ENCODE measurements around the gene FBXL4. TPM values are rescaled to one million over a fixed set of nuclear protein-coding genes. Genes with fewer than 3 reads are reported as not detected.

The FBXL4 gene
- total RNA-seq, 1 donor from 2014 or later, result 30.9 TPM

- peak; percentile 25 for DNase-seq
- peaks cover 31% of the 10 kb centered on the region for H3K27me3 Mint-ChIP-seq (ENCODE audit: unreplicated experiment)
- H3K4me1 Mint-ChIP-seq (ENCODE audit: low read depth, unreplicated experiment), result peaks cover 29% of the 10 kb centered on the region
- peaks cover 23% of the 10 kb centered on the region for H3K9me3 Mint-ChIP-seq (ENCODE audit: unreplicated experiment)
- no peak overlapping the region for H3K27ac Mint-ChIP-seq (ENCODE audit: unreplicated experiment)
- no peaks in the 10 kb centered on the region for H3K36me3 Mint-ChIP-seq (ENCODE audit: unreplicated experiment)
- H3K4me3 Mint-ChIP-seq (ENCODE audit: unreplicated experiment), result peak overlapping the region; percentile 82
- TF ChIP-seq CTCF (IDR thresholded peaks at IDR 0.05; ENCODE audit: partially characterized antibody, unreplicated experiment), result no peak
Measured at GRCh38 chr6:98831959-98832283, 115.8 kb downstream of the FBXL4 start.

- no peaks in the 10 kb centered on the region for H3K36me3 Mint-ChIP-seq (ENCODE audit: unreplicated experiment)
- H3K27me3 Mint-ChIP-seq (ENCODE audit: unreplicated experiment), result peaks cover 29% of the 10 kb centered on the region
- peaks cover 29% of the 10 kb centered on the region for H3K4me1 Mint-ChIP-seq (ENCODE audit: low read depth, unreplicated experiment)
- H3K27ac Mint-ChIP-seq (ENCODE audit: unreplicated experiment), result peak overlapping the region; percentile 75
- peak; percentile 40 for DNase-seq
- peaks cover 19% of the 10 kb centered on the region for H3K9me3 Mint-ChIP-seq (ENCODE audit: unreplicated experiment)
- H3K4me3 Mint-ChIP-seq (ENCODE audit: unreplicated experiment), result peak overlapping the region; percentile 87
- TF ChIP-seq CTCF (IDR thresholded peaks at IDR 0.05; ENCODE audit: partially characterized antibody, unreplicated experiment), result no peak
Measured at GRCh38 chr6:98831057-98831958, 116.4 kb downstream of the FBXL4 start.

- Mint-ChIP-seq H3K4me1 (ENCODE audit: low read depth, unreplicated experiment) (peaks cover 30% of the 10 kb centered on the region), H3K27ac (ENCODE audit: unreplicated experiment) (no peak overlapping the region), H3K36me3 (ENCODE audit: unreplicated experiment) (no peaks in the 10 kb centered on the region), H3K9me3 (ENCODE audit: unreplicated experiment) (peaks cover 14% of the 10 kb centered on the region), H3K4me3 (ENCODE audit: unreplicated experiment) (no peak overlapping the region), H3K27me3 (ENCODE audit: unreplicated experiment) (peaks cover 27% of the 10 kb centered on the region)
- TF ChIP-seq CTCF (IDR thresholded peaks at IDR 0.05; ENCODE audit: partially characterized antibody, unreplicated experiment), result no peak
- DNase-seq, result no peak
Measured at GRCh38 chr6:98830146-98830545, 117.6 kb downstream of the FBXL4 start.

GRCh38 chr6:98828941-98829411 lies 118.8 kb downstream of the FBXL4 start:
- TF ChIP-seq CTCF (IDR thresholded peaks at IDR 0.05; ENCODE audit: partially characterized antibody, unreplicated experiment), result no peak
- Mint-ChIP-seq H3K36me3 (ENCODE audit: unreplicated experiment) (no peaks in the 10 kb centered on the region), H3K27ac (ENCODE audit: unreplicated experiment) (no peak overlapping the region), H3K9me3 (ENCODE audit: unreplicated experiment) (peaks cover 12% of the 10 kb centered on the region), H3K27me3 (ENCODE audit: unreplicated experiment) (peaks cover 25% of the 10 kb centered on the region), H3K4me3 (ENCODE audit: unreplicated experiment) (no peak overlapping the region), H3K4me1 (ENCODE audit: low read depth, unreplicated experiment) (peaks cover 34% of the 10 kb centered on the region)
- no peak for DNase-seq

DNA sequence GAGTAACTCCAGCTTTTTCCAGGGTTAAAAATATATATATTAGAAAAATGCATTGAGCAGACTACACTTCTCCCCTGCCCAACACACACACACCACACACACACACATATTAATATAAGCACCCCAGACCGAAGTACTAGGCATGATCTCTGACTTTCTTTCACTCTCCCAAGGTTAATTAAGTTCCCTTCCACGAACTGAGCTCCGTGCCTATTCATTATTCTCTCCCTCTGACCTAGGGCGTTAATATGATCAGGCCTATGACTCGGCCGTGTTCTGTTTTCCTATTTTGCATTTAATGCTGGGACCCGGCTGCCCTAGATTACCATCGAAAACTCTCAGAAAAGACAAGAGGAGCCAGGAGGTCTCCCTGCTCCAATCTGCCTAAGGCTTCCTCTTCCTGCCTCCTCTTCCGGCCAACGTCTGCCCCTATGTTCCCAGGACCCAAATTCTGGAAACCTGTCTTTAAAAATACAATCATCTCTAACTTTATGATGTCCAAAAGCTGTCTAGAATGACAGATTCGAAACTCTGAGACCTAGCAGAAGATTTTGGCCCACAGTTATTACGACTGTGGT lies 119.4 kb downstream of the FBXL4 start:
- TF ChIP-seq CTCF (IDR thresholded peaks at IDR 0.05; ENCODE audit: partially characterized antibody, unreplicated experiment), result no peak
- Mint-ChIP-seq H3K9me3 (ENCODE audit: unreplicated experiment) (peaks cover 7% of the 10 kb centered on the region), H3K27me3 (ENCODE audit: unreplicated experiment) (peaks cover 19% of the 10 kb centered on the region), H3K4me1 (ENCODE audit: low read depth, unreplicated experiment) (peaks cover 38% of the 10 kb centered on the region), H3K36me3 (ENCODE audit: unreplicated experiment) (no peaks in the 10 kb centered on the region), H3K27ac (ENCODE audit: unreplicated experiment) (no peak overlapping the region), H3K4me3 (ENCODE audit: unreplicated experiment) (peak overlapping the region; percentile 73)
- no peak for DNase-seq
